Body of pancreas (tissue), 4 donors: Measurements from ENCODE around the gene ANKRD24. TPM values are rescaled to one million over a fixed set of nuclear protein-coding genes. Genes with fewer than 3 reads are reported as not detected.

ENCODE experiments used
- ATAC-seq: fragments of 150-250 bp; one replicate; pipeline ENCODE4 v1.9.1; 2016
- DNase-seq, 4 donors: peaks; one replicate each; pipeline ENCODE4 v3.0.0-alpha.2; 2019
- H3K27ac ChIP-seq, 4 donors: fragments of 200-600 bp; sonication (generic); 1 replicate in 3 of 4; 2 replicates in 1 of 4; pipeline versions ENCODE4 v1.5.1 to v1.6.1; 2016 to 2019; ENCODE audit warnings: mild to moderate bottlenecking in 1 of 4, mixed read lengths in 1 of 4, moderate library complexity in 1 of 4
- H3K27me3 ChIP-seq, 2 donors: fragments of 200-600 bp; sonication (generic); one replicate each; pipeline ENCODE4 v1.6.0; 2016; ENCODE audit warnings: mild to moderate bottlenecking in 1 of 2
- H3K36me3 ChIP-seq, 2 donors: fragments of 200-600 bp; sonication (generic); replicated peaks in 1 of 2; 2 replicates each; pipeline ENCODE4 v1.5.1; 2016; ENCODE audit warnings: low read depth in 2 of 2; ENCODE audit not compliant: insufficient read depth in 1 of 2
- H3K4me1 ChIP-seq: fragments of 200-600 bp; sonication (generic); one replicate; pipeline ENCODE4 v1.6.0; 2016
- H3K4me3 ChIP-seq, 2 donors: fragments of 200-600 bp; sonication (generic); 1 replicate in 1 of 2; 2 replicates in 1 of 2; pipeline ENCODE4 v1.5.1; 2016 to 2019
- H3K9me3 ChIP-seq, 3 donors: fragments of 200-600 bp; sonication (generic); 1 replicate in 2 of 3; 2 replicates in 1 of 3; pipeline ENCODE4 v1.5.1; 2016
- CTCF ChIP-seq, 7 experiments: fragments of 450-650 bp in 4 of 7; fragments of 200-600 bp in 3 of 7; sonication (generic) in 3 of 7; IDR thresholded peaks; one replicate each; pipeline ENCODE4 v1.5.1; 2016 to 2019; ENCODE audit warnings: antibody characterized with exemption in 7 of 7
- POLR2A ChIP-seq, 3 donors: fragments of 450-650 bp; IDR thresholded peaks; one replicate each; pipeline ENCODE4 v1.6.1; 2016; ENCODE audit warnings: antibody characterized with exemption in 3 of 3, mild to moderate bottlenecking in 2 of 3
- WGBS, 2 donors: methylation state at CpG; one replicate each; pipeline ENCODE4 v1.1.5; 2017; 5-methylcytosine and 5-hydroxymethylcytosine counted together
- intact Hi-C: fragments of 100-400 bp; cut with DNase I; formaldehyde crosslinking; loops from one replicate; pipeline ENCODE4 v1.15.1; 2023
- total RNA-seq, 2 donors: library from RNA; depleted of rRNA; stranded (reverse); fragments of >200 nt; gene quantifications; one replicate each; pipeline ENCODE4 v1.1.0, GENCODE V29; 2016

ANKRD24 gene
- total RNA-seq, 2 donors from 2014 or later = 2.1 to 3.6 TPM

GRCh38 chr19:4184718-4185352 lies 2.3 kb downstream of the ANKRD24 start:
- DNase-seq (no peak), ATAC-seq (no peak)
- TF ChIP-seq CTCF (IDR thresholded peaks at IDR 0.05) (no peak), POLR2A (IDR thresholded peaks at IDR 0.05) (no peak)
- no peak overlapping the region for H3K4me3 ChIP-seq
- intact Hi-C loops = loop anchor here (10.0 kb wide), 1 partner anchor 180 kb away; the partner anchor contains the start of gene PIAS4
- no peaks in the 10 kb centered on the region for H3K9me3 ChIP-seq
- no peaks in the 10 kb centered on the region for H3K36me3 ChIP-seq
- no peak overlapping the region for H3K27ac ChIP-seq
- 79 to 97% methylated on average over 2 of the region's 2 CpGs for WGBS, 2 donors
- peaks cover 30% of the 10 kb centered on the region for H3K4me1 ChIP-seq
- H3K27me3 ChIP-seq = no peaks in the 10 kb centered on the region

DNA sequence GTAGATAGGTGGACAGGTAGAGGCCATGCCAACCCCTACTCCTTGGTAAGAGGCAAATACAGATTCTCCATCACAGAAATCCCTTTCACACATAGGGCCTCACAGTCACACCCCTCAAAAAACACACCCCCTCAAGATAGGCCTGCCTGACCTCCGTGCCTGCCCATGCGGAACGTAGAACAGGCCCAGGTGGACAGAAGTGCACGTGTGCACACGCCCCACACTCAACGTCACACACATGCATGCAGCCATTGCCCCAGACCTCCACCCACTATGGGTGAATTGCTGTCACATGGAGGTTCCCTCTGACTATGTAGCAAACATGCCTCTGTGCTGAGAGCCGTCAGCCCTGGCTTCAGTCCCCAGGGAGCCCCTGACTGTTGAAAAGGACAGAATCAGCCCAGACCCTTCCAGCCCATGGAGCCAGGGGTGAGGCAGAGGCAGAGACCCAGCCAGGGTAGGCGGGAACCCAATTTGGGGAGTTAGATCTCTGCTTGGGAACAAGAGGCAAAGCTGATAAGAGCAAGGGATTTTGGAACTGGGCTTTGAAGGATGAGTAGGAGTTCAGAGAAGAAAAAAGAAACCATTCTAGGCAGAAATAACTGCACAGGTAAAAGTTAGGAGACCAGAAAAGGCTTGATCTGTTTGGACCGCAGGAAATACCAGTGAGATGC lies 3.1 kb downstream of the ANKRD24 start:
- no peak for DNase-seq
- no peaks in the 10 kb centered on the region for H3K9me3 ChIP-seq
- no peak for TF ChIP-seq CTCF (IDR thresholded peaks at IDR 0.05)
- no peak for TF ChIP-seq POLR2A (IDR thresholded peaks at IDR 0.05)
- peaks cover 25% of the 10 kb centered on the region for H3K4me1 ChIP-seq
- H3K27ac ChIP-seq = no peak overlapping the region
- intact Hi-C loops = loop anchor here (10.0 kb wide), 1 partner anchor 181 kb away; the partner anchor contains the start of gene PIAS4
- 48 to 79% methylated on average over 6 to 9 of the region's 9 CpGs for whole genome bisulfite sequencing, 2 donors
- no peaks in the 10 kb centered on the region for H3K36me3 ChIP-seq
- H3K4me3 ChIP-seq = no peak overlapping the region
- no peaks in the 10 kb centered on the region for H3K27me3 ChIP-seq
- ATAC-seq = no peak

DNA sequence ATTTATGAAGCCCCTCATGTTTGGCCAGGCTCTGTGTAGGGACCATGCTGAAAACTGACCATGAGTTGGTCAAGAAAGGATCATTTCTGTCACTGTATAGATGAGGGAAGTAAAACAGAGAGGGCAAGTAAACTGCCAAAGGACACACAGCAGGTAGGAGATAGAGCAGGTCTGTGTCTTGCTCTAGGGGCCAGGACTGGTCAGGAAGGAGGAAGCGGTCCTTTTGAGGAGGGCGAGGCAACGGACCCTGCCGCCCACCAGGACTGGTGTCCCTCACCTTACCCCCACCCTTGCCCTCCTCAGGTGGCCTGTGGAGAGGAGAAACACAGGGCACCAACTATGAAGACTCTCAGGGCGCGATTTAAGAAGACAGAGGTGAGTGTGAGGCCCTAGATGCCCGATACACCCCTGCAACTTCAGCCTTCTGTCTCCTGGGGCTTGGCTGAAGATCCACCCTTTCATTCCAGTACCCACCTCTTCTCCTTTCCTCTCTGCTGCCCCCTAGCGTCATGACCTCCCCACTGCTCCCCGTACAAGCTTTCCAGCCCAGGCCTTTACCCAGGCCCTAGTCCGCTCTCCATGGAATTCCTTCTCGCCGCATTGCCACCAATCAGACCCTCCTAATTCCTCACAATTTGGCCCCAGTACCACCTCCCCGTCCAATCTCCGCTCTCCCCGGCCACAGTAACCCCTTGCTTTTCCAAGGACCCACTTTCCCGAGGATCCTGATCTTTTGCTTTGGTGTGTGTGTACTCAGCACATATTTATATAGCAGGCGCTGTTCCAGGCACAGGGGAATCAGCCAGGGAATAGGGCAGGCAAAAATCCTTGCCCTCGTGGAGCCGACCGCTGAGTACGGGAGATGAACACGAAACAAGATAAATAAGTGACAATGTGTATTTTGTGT lies 3.9 kb downstream of the ANKRD24 start:
- H3K27ac ChIP-seq = no peak overlapping the region
- no peak overlapping the region for H3K4me3 ChIP-seq
- peaks cover 17% of the 10 kb centered on the region for H3K4me1 ChIP-seq
- no peaks in the 10 kb centered on the region for H3K27me3 ChIP-seq
- 18 to 23% methylated on average over 22 of the region's 22 CpGs for WGBS, 2 donors
- H3K36me3 ChIP-seq = no peaks in the 10 kb centered on the region
- DNase-seq = peak; percentile 71 to 81 (median 78)
- no peaks in the 10 kb centered on the region for H3K9me3 ChIP-seq
- intact Hi-C loops = loop anchor here (10.0 kb wide), 1 partner anchor 182 kb away; the partner anchor contains the start of gene PIAS4
- ATAC-seq = peak; percentile 54
- no peak for TF ChIP-seq POLR2A (IDR thresholded peaks at IDR 0.05)
- peak; percentile 56 to 87 (median 71) for TF ChIP-seq CTCF (IDR thresholded peaks at IDR 0.05)

DNA sequence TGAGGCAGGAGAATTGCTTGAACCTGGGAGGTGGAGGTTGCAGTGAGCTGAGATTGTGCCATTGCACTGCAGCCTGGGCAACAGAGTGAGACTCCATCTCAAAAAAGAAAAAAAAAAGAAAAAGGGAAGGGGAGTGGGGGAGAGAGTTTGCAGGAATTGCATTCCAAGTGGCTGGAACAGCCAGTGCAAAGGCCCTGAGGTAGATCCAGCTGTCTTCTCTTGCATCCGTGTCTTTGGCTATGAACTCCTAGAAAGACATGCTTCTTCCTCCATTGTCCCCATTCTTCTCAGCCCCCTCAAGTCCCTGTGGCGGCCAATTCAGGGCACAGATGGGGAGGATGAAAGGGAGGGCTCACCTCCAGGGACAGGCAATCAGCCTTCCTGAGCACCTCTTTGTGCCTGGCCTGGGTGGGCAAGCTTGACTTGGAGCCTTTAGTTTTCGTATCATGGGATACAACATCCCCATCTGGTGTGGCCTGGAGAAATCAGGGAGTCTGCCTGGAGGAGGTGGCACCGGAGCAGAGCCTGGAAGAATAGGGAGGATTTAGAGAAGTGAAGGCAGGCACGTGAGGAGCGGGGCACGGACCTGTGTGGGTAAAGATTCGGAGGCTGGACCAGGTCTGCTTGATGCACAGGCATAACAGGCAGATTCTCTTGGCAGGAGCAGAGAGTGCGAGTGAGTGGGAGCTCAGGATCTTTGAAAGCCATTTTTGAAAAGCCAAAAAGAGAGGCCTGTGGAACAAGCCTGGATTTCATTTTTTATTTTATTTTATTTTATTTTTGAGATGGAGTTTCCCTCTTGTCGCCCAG lies 5.0 kb downstream of the ANKRD24 start:
- Histone ChIP-seq H3K27ac (no peak overlapping the region), H3K27me3 (no peaks in the 10 kb centered on the region), H3K4me3 (no peak overlapping the region), H3K9me3 (no peaks in the 10 kb centered on the region), H3K36me3 (no peaks in the 10 kb centered on the region), H3K4me1 (peaks cover 12% of the 10 kb centered on the region)
- whole genome bisulfite sequencing, 2 donors = 89 to 90% methylated on average over 10 of the region's 10 CpGs
- DNase-seq (no peak), ATAC-seq (no peak)
- TF ChIP-seq CTCF (IDR thresholded peaks at IDR 0.05) (no peak), POLR2A (IDR thresholded peaks at IDR 0.05) (no peak)
- intact Hi-C loops = loop anchor here (10.0 kb wide), 1 partner anchor 183 kb away; the partner anchor contains the start of gene PIAS4
